HG03066 (cell line): ENCODE measurements around the gene MGME1.
"Not testable (repeated sequence)": the region's sequence is repeated elsewhere in the genome, so short reads cannot be mapped to it uniquely, and the experiment has no call there.

Experiments used
- ATAC-seq: cut with Tn5 transposase; IDR thresholded peaks from one replicate; pipeline ENCODE4 v1.9.1; 2021; ENCODE audit warnings: low read depth; ENCODE audit not compliant: unreplicated experiment

Gene MGME1

DNA sequence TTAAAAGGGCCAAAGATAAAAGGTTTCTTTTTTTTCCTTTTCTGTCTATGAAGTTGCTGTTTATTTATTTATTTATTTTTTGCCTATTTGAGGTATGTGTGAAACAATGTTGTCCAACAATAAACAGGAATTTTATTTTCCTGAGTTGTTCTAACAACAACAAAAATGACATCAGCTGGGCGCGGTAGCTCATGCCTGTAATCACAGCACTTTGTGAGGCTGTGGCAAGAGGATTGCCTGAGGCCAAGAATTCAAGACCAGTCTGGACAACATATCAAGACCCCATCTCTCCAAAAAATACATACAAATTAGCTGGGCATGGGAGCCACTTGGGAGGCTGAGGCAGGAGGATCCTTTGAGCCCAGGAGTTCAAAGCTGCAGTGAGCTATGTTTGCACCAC, 44.1 kb downstream of the MGME1 start:
- no peak for ATAC-seq

DNA sequence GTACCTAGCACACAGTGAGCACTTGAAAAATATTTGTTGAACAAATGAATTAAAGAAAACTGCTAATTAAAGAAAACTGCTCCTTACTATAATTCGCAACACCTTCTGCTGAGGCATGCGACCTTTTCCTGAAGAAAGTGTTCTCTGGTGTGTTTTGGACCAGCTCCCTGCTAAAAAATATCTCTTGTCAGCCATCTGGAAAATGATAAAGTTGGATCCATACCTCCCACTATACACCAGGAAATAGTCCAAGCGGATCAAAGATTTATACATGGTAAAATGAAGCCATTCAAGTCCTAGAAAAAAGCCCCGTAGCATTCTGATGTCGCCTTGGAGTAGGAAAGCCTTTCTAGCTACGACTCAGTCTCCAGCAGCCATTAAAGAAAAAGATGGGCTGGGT, 45.6 kb downstream of the MGME1 start:
- no peak for ATAC-seq

DNA sequence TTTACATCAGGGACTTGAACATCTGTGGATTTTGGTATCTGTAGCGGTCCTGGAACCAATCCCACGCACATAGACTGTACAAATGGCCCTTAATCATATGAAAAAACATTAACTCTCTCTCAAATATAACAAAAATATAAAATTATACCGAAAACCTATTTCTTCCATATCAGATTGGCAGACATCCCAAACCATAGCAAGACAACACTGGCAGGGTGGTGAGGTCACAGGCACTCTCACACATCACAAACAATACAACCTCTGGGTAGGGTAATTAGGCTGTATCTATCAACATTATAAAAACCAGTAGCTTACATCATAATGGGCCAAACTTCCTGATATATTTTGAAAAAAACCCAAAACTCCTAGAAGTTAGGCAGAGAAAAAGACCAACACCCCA, 48.0 kb downstream of the MGME1 start:
- ATAC-seq: no peak

DNA sequence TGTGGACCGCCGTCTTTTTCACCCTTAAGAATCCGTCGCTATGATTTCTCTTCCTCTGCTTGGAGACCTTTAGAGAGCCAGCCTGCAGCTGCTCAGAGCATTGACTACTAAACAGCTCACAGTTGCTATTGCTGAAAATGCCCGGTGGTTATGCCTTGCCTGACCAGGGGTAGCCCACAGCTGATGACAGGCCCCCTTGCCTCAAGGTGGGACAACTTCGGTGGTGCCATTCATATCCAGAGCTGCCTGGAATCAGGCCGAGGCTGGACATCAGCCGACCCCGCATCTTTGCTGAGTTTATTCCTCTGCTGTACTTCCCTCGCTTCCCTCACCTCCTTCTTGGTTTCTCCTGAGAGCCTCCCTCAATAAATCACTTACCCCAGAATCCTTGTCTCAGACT, 49.3 kb downstream of the MGME1 start:
- no peak for ATAC-seq

DNA sequence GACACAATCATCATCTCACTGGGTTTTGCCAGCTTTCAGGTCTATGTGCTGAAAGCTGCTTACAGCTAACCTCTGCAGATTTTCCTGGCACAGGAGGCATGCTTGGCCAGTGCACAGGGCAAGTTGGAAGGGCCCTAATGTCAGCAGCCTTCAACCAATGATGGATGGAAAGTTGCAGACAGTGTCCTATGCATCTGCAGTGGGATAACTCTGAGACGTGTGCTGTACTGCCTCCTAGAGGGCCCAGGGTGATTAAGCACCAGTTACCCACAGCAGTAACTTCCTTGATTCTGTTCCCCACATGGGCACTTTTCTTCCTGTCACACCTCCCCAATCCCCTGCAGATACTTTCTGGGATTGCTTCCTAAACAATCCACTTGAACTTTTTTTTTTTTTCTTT, 50.2 kb downstream of the MGME1 start:
- peak; percentile 66 for ATAC-seq

DNA sequence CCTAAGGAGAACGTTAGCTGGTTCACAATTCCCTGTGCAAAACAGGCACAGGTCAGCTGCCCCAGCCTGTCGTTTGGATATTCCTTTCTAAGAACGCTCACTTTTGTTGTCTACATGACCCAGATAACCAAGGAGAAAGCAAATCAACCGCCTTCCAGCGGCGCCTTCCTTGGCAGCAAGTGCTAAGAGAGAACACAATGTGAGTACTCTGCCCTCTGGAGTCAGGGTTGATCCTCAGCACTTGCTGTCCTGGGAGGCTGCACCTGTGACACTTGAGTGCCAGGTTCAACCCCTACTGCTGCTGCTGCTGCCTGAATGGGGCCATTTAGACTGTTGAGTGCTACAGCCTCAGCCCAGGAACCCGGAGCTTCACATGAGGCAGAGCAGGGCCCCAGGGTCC, 52.1 kb downstream of the MGME1 start:
- ATAC-seq: no peak

DNA sequence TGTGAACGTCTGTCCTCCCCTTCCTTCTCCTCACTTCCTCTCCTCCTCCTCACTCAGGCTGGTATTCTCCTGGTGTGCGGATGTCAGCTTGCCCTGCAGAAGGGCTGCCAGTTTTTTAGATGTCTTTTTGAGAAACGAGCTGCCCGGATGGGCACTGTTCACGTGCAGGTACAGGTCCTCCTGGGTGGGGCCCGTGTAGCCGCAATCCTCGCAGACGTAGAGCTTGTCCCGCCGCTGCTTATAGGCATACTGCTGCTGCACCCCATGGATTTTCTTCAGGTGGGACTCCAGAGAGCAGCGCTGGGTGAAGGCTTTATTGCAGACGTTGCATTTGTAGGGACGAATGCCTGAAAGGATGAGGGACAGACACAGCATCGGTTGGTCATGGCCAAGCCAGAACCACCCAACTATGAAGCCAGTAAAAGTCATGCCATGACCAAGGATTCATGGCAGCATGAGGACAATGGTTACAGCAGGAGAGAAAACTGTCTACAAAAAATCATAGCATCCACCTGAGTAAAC, 55.8 kb downstream of the MGME1 start:
- no peak for ATAC-seq

DNA sequence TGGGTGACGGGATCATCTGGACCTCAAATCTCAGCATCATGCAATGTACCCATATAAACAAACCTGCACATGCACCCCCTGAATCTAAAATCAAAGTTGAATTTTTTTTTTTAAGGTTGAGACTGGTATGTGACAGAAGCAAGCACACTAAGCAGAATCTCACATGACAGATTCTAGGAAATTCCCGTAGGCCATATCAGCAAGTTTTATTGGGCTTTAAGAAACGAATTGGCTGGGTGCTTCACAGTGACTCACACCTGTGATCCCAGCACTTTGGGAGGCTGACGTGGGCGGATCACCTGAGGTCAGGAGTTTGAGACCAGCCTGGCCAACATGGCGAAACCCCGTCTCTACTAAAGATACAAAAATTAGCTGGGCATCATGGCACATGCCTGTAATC, 58.2 kb downstream of the MGME1 start:
- ATAC-seq: not testable (repeated sequence)

DNA sequence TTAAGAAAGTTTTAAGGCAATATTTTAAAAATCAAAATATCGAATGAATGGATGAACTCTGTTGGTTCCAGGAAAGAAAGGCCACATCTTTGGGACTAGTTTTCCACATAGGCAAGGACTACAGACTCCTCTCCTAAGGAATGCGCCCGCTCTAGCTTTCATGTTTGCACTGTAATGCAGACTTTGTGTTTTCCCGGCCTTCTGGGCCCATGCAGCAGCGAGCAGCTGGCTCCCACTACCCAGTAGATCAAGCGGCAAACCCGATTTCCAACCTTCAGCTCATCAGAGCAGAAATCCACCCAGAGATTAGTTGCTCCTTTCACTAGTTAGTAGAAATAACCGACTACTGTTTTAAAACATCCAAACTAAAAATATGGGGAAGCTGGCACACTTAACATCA, 61.2 kb downstream of the MGME1 start:
- ATAC-seq: no peak

DNA sequence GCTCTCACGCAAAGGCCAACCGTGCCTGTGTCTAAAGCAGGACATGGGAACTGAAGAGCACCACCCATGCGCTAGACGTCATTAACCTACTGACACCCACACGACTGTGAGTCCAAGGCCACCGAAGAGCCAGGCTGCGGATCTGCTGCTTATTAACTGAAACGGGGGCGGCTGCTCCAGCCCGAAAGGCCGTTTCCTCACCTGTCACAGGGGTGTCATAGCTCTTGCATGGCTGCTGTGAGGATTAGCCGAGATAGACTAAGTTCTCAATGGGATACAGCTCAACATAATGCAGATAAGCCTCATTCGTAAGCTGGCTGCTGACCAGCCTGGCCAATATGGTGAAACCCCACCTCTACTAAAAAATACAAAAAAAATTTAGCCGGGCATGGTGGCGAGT, 62.2 kb downstream of the MGME1 start:
- no peak for ATAC-seq

DNA sequence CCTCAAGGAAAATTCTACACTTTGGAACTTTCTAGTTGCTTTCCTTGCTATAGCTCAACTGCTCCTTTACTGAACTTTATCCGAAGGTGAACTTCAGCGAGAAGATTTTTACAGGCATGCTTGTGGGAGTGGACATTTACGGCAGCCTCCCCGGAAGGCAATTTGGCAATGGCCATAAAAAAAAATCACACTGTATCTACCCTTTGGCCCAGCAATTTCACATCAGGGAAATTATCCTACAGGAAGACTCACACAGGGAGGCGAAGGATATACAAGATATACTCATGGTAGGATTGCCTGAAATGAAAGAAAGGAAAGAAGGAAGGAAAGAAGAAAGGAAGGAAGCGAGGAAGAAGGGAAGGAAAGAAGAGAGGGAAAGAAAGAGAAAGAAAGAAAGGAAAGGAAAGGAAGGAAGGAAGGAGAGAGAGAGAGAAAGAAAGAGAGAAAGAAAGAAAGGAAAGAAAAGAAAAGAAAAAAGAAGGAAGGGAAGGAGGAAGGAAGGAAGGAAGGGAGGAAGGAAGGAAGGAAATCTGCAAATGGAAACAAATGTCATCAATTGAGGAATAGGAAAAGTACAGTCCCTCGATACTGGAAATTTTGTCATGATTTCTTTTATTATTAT, 63.2 kb downstream of the MGME1 start:
- ATAC-seq: no peak

DNA sequence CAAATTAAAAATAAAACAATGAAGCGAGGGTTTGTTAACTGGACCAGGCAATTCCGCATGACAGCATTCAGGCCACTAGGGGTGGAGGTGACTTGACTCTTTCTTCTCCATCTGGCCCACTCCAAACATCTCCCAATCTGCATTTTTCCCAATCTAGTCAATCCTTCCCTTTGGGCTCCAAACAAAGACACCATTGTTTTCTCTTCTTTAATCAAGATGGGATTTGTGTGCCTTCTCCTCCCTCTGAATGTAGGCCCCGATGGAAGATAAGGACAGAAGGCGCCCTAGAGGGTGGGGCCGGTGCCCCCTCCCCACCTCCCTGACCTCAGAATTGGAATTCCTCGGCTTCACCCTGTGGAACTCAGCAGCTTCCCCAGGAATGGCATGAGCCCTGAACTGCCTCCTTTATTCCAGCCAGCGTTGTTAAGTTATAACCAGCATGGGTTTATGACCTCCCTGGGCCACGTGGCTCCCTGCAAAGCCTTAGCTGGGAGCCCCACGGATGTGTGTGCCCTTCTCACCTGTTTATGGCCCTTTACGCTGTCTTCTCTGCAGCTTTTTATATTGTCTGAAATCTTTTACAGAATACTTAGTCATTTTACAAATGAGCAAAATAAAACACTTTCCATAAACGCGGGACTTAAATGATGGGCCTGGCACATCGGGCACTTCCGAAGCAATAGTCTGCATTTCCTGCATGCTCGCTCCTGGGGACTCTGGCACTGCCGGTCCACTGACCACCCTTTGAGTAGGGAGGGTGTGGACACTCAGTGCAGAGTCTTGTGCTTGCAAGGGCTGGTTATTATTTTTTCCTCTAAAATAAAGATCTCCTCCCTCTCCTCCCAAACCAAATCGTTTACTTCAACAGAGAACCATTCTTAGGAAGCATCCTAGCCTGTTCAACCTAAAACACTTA, 64.4 kb downstream of the MGME1 start:
- ATAC-seq: no peak

DNA sequence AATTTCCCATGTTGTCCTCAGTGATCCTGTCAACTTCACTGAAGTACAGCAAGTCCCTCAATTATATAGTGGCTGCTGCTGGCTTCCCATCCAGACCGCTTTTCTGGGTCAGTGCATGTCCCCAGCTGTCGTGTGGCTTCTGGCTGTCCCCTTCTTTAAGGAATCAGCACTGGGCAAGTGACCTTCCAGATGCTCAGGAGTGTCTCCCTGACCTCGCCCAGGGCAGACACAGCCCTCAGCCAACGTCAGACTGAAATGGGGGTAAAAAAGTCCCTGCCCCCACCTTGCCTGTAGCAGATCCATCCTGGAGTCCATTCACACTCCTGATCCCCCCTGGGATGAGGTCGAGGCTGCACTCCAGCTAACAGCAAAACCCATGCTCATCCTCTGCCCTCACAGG, 65.2 kb downstream of the MGME1 start:
- no peak for ATAC-seq

DNA sequence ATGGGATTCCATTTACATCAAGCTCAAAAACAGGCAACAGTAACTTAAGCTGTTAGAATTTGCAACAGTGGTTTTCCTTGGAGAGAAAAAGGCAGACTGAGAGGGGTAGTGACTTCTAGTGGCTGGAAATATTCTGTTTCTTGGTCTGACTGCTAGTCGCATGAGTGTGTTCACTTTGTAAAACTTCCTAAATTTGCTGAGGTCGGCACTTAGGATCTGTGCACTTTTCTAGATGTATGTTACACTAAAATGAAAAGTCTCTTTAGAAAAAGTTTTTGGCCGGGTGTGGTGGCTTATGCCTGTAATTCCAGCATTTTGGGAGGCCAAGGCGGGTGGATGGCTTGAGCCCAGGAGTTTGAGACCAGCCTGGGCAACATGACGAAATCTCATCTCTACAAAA, 70.2 kb downstream of the MGME1 start:
- no peak for ATAC-seq
